Fibroblast of lung (primary cell): ENCODE measurements around the gene PHOX2B.

Experiments
- CTCF ChIP-seq, 2 donors: IDR thresholded peaks in 1 of 2; conservative IDR thresholded peaks in 1 of 2; 1 replicate in 1 of 2; 2 replicates in 1 of 2; pipeline ENCODE4 v1.5.1; 2011 to 2012; ENCODE audit warnings: low read length in 2 of 2, control low read depth in 1 of 2, inconsistent platforms in 1 of 2, low read depth in 1 of 2, mild to moderate bottlenecking in 1 of 2
- EZH2 ChIP-seq: IDR thresholded peaks from 2 replicates; pipeline ENCODE4 v1.5.1; 2012; ENCODE audit warnings: low read length, control low read depth, mild to moderate bottlenecking; ENCODE audit errors: missing control alignments

- TF ChIP-seq CTCF (conservative IDR thresholded peaks at IDR 0.05 in 1 of 2, IDR thresholded peaks at IDR 0.05 in 1 of 2; ENCODE audit: low read depth in 1 of 2, low read length in 2 of 2) (no peak), EZH2 (peak; percentile 53)
Observed at GRCh38 chr4:41745292-41746024, 3.1 kb downstream of the PHOX2B start.
